NCI-H128 (cell line): Measurements from ENCODE around the gene ZBTB32.

Source experiments
- DNase-seq: peaks from one replicate; lab custom pipeline; 2025; ENCODE audit not compliant: unreplicated experiment; lab: John Stamatoyannopoulos, UW

Gene ZBTB32

DNA sequence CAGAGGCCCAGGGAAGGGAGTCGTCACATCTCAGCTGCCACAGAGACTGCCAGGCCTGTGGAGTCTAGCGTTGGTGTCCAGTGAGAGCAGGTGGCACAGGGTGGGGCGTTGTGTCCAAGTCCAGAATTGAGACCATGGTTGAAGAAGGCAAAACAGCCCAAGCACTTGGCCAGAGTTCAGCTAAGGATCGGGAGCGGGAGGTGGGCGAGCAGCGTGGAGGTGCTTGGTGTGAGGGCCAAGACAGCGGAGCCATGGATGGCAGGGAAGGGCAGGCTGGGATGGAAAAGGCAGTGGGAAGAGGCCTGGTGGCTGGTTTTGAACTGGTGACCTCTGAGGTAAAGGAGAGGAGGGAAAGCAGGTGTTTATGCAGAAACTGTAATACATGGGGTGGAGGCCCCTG is 29.9 kb downstream of the ZBTB32 start:
- DNase-seq: no peak

GRCh38 chr19:35734889-35735288 is 30.5 kb downstream of the ZBTB32 start:
- DNase-seq: no peak

- no peak for DNase-seq
Measured at GRCh38 chr19:35736913-35737886, 32.8 kb downstream of the ZBTB32 start.

DNA sequence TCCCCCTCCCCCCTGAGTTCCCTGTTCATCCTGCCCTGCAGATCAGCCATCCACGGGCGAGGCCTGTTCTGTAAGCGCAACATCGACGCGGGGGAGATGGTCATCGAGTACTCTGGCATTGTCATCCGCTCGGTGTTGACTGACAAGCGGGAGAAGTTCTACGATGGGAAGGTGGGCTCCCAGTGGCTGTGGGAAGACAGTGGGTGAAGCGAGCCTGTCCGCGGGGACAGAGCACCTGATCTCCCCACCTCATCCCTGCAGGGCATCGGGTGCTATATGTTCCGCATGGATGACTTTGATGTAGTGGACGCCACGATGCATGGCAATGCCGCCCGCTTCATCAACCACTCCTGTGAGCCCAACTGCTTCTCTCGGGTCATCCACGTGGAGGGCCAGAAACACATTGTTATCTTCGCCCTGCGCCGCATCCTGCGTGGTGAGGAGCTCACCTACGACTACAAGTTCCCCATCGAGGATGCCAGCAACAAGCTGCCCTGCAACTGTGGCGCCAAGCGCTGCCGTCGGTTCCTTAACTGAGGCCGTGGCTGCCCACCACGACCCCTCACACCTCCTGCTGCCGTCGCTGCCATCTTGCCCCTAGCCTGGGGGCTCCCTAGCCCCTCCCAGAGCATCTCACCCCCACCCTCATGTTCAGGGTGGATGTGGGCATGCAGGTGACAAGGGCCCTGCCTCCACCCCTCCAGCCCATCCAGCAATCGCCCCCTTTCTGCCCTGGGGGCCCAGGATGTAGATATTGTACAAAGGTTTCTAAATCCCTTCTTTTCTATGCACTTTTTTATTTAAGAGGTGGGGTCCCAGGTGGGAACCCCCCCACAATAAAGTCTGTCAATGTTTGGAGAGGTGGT is 33.9 kb downstream of the ZBTB32 start:
- no peak for DNase-seq

DNA sequence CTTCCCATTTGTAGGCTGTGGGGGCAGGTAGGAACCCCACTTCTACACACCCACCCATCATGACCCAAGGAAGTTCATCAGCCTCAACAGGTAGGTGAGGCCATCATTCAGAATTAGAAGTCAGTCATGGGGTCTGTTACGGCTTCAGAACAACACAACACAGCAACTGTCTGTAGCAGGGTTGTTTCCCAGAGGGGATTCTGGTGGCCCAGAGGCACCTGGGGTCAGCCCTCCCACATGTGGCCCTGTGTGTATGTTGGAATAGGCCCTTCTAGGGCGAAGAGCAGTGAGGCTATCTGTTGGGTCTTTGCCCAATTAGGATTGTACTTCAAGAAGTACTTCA is 34.5 kb downstream of the ZBTB32 start:
- DNase-seq: no peak

- no peak for DNase-seq
Measured at GRCh38 chr19:35739275-35740107, 35.1 kb downstream of the ZBTB32 start.

DNA sequence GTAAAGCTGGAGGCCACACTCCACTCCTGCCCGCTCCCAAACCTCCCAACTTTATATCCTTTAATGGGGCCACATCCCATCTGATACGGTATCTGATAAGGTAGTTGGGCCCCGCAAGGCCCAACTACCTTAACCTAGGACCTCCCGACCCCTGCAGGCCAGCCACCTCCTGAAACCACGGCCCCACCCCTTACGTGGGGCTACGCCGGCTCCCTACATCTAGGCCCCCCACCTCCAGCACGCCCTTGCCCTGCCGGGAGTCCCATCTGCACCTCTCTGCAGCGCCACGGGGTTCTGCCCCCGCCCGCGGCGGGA is 35.7 kb downstream of the ZBTB32 start:
- DNase-seq: no peak

DNA sequence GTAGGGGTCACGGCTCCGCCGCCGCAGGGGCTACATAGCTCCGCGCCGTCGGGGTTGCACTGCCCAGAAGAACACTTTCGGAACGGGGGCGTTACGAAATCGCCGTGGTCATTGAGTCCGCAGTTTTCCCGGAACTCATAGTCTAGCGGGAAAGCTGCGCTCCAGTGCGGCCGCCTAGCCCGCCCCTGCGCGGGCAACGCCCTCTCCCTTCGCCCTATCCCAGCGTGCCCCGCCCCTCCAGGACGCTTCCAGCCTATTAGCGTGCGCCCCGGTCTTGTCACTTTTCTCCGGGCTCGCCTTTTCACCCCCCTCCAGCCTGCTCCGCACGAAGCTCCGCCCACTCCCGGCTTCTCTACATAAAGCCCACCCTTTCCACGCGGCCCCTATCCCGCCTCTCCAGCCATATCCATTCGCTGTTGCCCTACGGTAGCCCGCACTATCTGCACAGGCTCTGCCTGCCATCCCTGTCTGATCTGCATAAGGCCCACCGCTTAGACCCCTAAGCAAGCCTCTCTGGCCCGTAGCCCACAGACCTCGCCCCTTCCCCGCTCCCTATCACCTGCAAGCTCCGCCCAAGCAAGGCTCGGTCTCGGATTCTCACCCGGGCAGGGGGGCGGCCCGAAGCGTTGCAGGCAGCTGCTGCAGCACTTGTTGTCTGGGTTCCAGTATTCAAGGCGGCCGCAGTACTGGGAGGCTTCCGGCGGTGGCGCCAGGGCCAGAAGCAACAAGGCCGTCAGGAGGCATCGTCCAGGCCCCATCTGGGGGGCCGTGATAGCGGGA is 36.3 kb downstream of the ZBTB32 start:
- DNase-seq: peak; percentile 96

DNA sequence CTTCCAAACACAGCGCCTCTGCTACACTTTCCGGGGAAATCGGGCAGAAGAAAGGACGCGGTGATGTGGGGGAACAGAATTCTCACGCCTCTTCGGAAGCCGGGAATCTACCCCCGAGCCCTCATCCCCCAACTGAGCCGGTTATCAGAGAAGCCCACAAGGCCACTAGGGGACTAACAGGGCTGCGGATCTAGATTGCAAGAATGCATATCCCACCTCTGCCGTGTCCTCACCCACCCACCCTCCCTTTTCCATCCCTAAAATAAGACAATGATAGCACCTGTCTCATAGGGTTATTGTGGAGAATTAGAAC is 36.8 kb downstream of the ZBTB32 start:
- no peak for DNase-seq

DNA sequence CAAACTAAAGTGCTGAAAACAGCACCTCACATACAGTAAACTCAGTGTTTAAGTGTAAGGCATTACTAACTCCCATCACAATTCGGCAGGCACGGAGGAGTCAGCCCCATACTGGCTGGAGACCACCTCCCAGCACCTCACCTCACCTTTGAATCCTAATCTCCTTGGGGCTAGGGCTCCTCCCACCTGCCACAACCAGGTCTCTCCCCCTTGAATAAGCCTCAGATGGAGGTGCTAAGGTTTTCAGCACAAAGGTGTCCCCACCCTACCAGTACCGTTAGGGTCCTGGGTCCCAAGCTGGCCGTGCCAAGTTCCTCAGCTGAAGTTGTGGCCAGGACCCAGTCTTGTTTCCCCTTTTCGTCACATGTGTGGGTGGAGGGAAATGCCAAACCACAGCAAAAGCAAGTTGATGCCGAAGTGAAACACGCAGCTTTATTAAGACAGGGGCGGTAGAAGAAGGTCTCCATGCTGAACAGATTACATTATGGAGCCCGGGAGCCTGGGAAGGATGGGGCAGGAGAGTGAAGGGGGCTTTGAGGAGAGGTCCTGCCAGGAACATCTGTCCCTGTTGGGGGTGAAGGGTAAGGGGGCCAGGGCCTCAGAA is 37.9 kb downstream of the ZBTB32 start, which contains the start of gene IGFLR1:
Gene IGFLR1 (minus strand): TSS at position 332 of the 604 bp plus-strand sequence. CDS start 1,272 bp downstream, outside the sequence.
- no peak for DNase-seq

DNA sequence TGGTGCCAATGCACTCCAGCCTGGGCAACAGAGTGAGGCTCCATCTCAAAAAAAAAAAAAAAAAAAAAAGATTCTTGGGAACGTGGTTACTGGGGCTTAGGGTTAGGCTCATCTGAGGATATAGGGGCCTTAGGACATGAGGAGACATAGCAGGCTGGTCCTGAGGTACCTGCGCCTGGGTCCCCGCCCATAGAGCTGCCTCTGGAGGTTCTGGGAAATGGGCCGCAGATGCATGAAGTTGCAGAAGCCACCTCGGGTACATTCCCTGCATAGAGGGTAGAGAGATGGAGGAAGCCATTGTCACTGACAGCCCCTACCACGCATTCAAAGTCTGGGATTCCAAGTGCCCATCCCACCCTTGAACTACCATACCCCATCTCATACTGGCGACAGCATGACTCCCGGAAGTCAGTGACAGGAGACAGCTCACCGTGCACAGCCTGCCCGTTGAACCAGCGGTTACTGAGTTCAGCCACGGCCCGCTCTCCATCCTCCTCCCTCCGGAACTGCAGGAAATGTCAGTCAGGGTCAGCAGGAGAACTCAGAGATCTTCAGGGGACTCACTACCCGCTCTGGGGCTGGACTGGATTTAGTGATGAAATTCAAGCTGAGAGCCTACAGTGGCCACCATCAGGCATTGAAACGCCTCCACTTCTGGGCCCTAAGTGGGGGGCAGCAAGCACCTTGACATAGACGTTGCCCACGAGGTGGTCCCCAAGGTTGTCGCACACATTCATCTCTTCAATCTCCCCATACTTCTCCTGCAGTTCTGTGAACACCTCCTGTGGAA is 39.5 kb downstream of the ZBTB32 start:
- no peak for DNase-seq

- peak; percentile 89 for DNase-seq
Measured at GRCh38 chr19:35744430-35745327, 40.3 kb downstream of the ZBTB32 start.

- DNase-seq: peak; percentile 98
Measured at GRCh38 chr19:35745328-35746086, 41.1 kb downstream of the ZBTB32 start, which contains the start of the genes PSENEN and U2AF1L4. Gene PSENEN (plus strand): TSS chr19:35745651. CDS start chr19:35745931, 280 bp downstream. Gene U2AF1L4 (minus strand): TSS chr19:35745418. CDS start chr19:35745391, 27 bp downstream.

- DNase-seq: no peak
Measured at GRCh38 chr19:35746087-35746462, 41.7 kb downstream of the ZBTB32 start.

DNA sequence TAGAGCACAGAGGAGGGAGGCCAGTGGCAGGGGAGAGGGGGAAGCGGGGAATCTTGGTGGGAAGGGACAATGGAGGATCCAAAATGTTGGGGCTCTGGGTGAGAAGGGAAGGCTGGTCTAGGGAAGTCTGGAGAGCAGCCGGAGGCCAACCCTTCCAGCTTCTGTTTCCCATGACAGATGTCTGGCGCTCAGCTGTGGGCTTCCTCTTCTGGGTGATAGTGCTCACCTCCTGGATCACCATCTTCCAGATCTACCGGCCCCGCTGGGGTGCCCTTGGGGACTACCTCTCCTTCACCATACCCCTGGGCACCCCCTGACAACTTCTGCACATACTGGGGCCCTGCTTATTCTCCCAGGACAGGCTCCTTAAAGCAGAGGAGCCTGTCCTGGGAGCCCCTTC is 42.2 kb downstream of the ZBTB32 start:
- no peak for DNase-seq

GRCh38 chr19:35748106-35749020 is 44.0 kb downstream of the ZBTB32 start, which contains the start of gene LIN37:
Gene LIN37 (plus strand): TSS chr19:35748576. CDS start chr19:35748725, 149 bp downstream.
- DNase-seq: peak; percentile 98
